HEK293 (cell line): ENCODE results near the gene TPM1.

ENCODE experiments used
- CTCF ChIA-PET: fragments of 350-600 bp; formaldehyde crosslinking; extraction: SDS; loops from one replicate; lab custom pipeline; 2021; ENCODE audit warnings: antibody characterized with exemption; lab: Yijun Ruan, JAX
- POLR2A ChIA-PET: fragments of 300-600 bp; formaldehyde crosslinking; extraction: SDS; loops from one replicate; lab custom pipeline; 2020; ENCODE audit warnings: antibody characterized with exemption, inconsistent platforms; lab: Yijun Ruan, JAX
- H3K27ac ChIP-seq: fragments of 200-500 bp; sonication (Bioruptor generic); 2 replicates; pipeline ENCODE4 v1.5.1; 2014; ENCODE audit warnings: low read depth, low read length, control low read depth, inconsistent platforms; ENCODE audit errors: extremely low read depth
- H3K36me3 ChIP-seq, 2 experiments: fragments of 200-500 bp in 1 of 2; sonication (Bioruptor generic) in 1 of 2; 1 replicate in 1 of 2; 2 replicates in 1 of 2; pipeline ENCODE4 v1.5.1; 2014 to 2017; ENCODE audit warnings: inconsistent platforms in 2 of 2, low read length in 2 of 2; ENCODE audit not compliant: control insufficient read depth in 2 of 2, insufficient read depth in 1 of 2
- H3K4me1 ChIP-seq: fragments of 200-500 bp; sonication (Bioruptor generic); 2 replicates; pipeline ENCODE4 v1.5.1; 2014; ENCODE audit warnings: mild to moderate bottlenecking, low read length, inconsistent platforms; ENCODE audit not compliant: control insufficient read depth, insufficient read depth
- H3K4me3 ChIP-seq: 2 replicates; pipeline ENCODE4 v1.5.1; 2011; ENCODE audit warnings: low read depth, mild to moderate bottlenecking, control low read depth, low read length, moderate library complexity
- H3K9me3 ChIP-seq: fragments of 200-500 bp; sonication (Bioruptor generic); 2 replicates; pipeline ENCODE4 v1.5.1; 2014; ENCODE audit warnings: low read depth, low read length, inconsistent platforms; ENCODE audit not compliant: control insufficient read depth, insufficient read depth
- GFI1B ChIP-seq: fragments of 450-650 bp; formaldehyde crosslinking; IDR thresholded peaks from 2 replicates; pipeline ENCODE4 v1.5.1; 2016; ENCODE audit warnings: missing biosample characterization, missing genetic modification characterization
- KLF10 ChIP-seq: fragments of 450-650 bp; IDR thresholded peaks from 2 replicates; pipeline ENCODE4 v1.5.1; 2018; ENCODE audit warnings: missing biosample characterization, mild to moderate bottlenecking, missing genetic modification characterization
- KLF7 ChIP-seq: fragments of 450-650 bp; formaldehyde crosslinking; IDR thresholded peaks from 2 replicates; pipeline ENCODE4 v1.5.1; 2016; ENCODE audit warnings: missing biosample characterization, missing genetic modification characterization, borderline replicate concordance
- REPIN1 ChIP-seq: fragments of 450-650 bp; formaldehyde crosslinking; IDR thresholded peaks from 2 replicates; pipeline ENCODE4 v1.5.1; 2017; ENCODE audit warnings: missing biosample characterization, missing genetic modification characterization, low read depth
- SP2 ChIP-seq: fragments of 450-650 bp; formaldehyde crosslinking; IDR thresholded peaks from 2 replicates; pipeline ENCODE4 v1.5.1; 2016; ENCODE audit warnings: missing biosample characterization, missing genetic modification characterization
- SP3 ChIP-seq: fragments of 450-650 bp; formaldehyde crosslinking; IDR thresholded peaks from 2 replicates; pipeline ENCODE4 v1.5.1; 2016; ENCODE audit warnings: missing biosample characterization, missing genetic modification characterization
- ZBTB1 ChIP-seq: fragments of 450-650 bp; formaldehyde crosslinking; IDR thresholded peaks from 2 replicates; pipeline ENCODE4 v1.5.1; 2016; ENCODE audit warnings: missing biosample characterization, missing genetic modification characterization
- ZNF133 ChIP-seq: fragments of 450-650 bp; formaldehyde crosslinking; IDR thresholded peaks from 2 replicates; pipeline ENCODE4 v1.5.1; 2016; ENCODE audit warnings: missing biosample characterization, missing genetic modification characterization
- ZNF184 ChIP-seq: fragments of 450-650 bp; IDR thresholded peaks from 2 replicates; pipeline ENCODE4 v1.5.1; 2018; ENCODE audit warnings: missing biosample characterization, mild to moderate bottlenecking, missing genetic modification characterization
- ZNF211 ChIP-seq: fragments of 450-650 bp; formaldehyde crosslinking; IDR thresholded peaks from 2 replicates; pipeline ENCODE4 v1.5.1; 2016; ENCODE audit warnings: low read depth, missing biosample characterization, missing genetic modification characterization
- ZNF274 ChIP-seq, 2 experiments: fragments of 200-500 bp in 1 of 2; fragments of 450-650 bp in 1 of 2; sonication (Bioruptor generic) in 1 of 2; formaldehyde crosslinking in 1 of 2; IDR thresholded peaks; 2 replicates each; pipeline versions ENCODE4 v1.5.1 to v1.6.1; 2014 to 2016; ENCODE audit warnings: borderline replicate concordance in 1 of 2, inconsistent platforms in 1 of 2, low read length in 1 of 2, missing biosample characterization in 1 of 2, missing genetic modification characterization in 1 of 2
- ZNF311 ChIP-seq: fragments of 450-650 bp; formaldehyde crosslinking; IDR thresholded peaks from 2 replicates; pipeline ENCODE4 v1.5.1; 2017; ENCODE audit warnings: missing biosample characterization, missing genetic modification characterization, borderline replicate concordance
- ZNF433 ChIP-seq: fragments of 450-650 bp; formaldehyde crosslinking; IDR thresholded peaks from 2 replicates; pipeline ENCODE4 v1.5.1; 2016; ENCODE audit warnings: missing biosample characterization, missing genetic modification characterization, low read depth
- ZNF624 ChIP-seq: fragments of 450-650 bp; formaldehyde crosslinking; IDR thresholded peaks from 2 replicates; pipeline ENCODE4 v1.5.1; 2017; ENCODE audit warnings: missing biosample characterization, missing genetic modification characterization
- ZNF777 ChIP-seq: fragments of 450-650 bp; formaldehyde crosslinking; IDR thresholded peaks from 2 replicates; pipeline ENCODE4 v1.5.1; 2017; ENCODE audit warnings: missing biosample characterization, missing genetic modification characterization, borderline replicate concordance
- TF ChIP-seq, protein P1 (sequence below): fragments of 450-650 bp; formaldehyde crosslinking; conservative IDR thresholded peaks from 2 replicates; pipeline ENCODE4 v1.5.1; 2016; ENCODE audit warnings: low read depth, missing biosample characterization, missing genetic modification characterization
- TF ChIP-seq, protein P2 (sequence below): fragments of 450-650 bp; formaldehyde crosslinking; IDR thresholded peaks from 2 replicates; pipeline ENCODE4 v1.5.1; 2016; ENCODE audit warnings: missing biosample characterization, missing genetic modification characterization, borderline replicate concordance

The TPM1 gene

GRCh38 chr15:63065262-63066221 is 23.0 kb downstream of the TPM1 start:
- CTCF ChIA-PET, result interaction anchor here (0.7 to 1.0 kb wide), 3 partner anchors 17 to 87 kb away, joined by 3 to 9 read pairs (median 4); no protein-coding TSS in a partner anchor
- H3K4me1 ChIP-seq, result no peaks in the 10 kb centered on the region
- H3K27ac ChIP-seq, result no peak overlapping the region
- H3K9me3 ChIP-seq, result no peaks in the 10 kb centered on the region
- no peak overlapping the region for H3K4me3 ChIP-seq
- peaks cover 9 to 75% of the 10 kb centered on the region in 2 experiments for H3K36me3 ChIP-seq
- TF ChIP-seq ZNF311 (no peak), SP3 (tag by site-specific recombination) (no peak), ZNF184 (tag by site-specific recombination) (no peak), SP2 (tag by site-specific recombination) (no peak), ZNF274 (IDR thresholded peaks at IDR 0.05; ENCODE audit: low read length) (no peak), ZNF274 (tag by site-specific recombination; IDR thresholded peaks at IDR 0.05; ENCODE audit: borderline replicate concordance) (no peak), ZNF624 (tag by site-specific recombination) (no peak), KLF7 (no peak), ZNF133 (tag by site-specific recombination) (no peak), ZNF211 (no peak), REPIN1 (tag by site-specific recombination) (no peak), KLF10 (tag by site-specific recombination) (no peak), ZBTB1 (no peak), GFI1B (tag by site-specific recombination) (no peak)
- TF ChIP-seq, protein P1, sequence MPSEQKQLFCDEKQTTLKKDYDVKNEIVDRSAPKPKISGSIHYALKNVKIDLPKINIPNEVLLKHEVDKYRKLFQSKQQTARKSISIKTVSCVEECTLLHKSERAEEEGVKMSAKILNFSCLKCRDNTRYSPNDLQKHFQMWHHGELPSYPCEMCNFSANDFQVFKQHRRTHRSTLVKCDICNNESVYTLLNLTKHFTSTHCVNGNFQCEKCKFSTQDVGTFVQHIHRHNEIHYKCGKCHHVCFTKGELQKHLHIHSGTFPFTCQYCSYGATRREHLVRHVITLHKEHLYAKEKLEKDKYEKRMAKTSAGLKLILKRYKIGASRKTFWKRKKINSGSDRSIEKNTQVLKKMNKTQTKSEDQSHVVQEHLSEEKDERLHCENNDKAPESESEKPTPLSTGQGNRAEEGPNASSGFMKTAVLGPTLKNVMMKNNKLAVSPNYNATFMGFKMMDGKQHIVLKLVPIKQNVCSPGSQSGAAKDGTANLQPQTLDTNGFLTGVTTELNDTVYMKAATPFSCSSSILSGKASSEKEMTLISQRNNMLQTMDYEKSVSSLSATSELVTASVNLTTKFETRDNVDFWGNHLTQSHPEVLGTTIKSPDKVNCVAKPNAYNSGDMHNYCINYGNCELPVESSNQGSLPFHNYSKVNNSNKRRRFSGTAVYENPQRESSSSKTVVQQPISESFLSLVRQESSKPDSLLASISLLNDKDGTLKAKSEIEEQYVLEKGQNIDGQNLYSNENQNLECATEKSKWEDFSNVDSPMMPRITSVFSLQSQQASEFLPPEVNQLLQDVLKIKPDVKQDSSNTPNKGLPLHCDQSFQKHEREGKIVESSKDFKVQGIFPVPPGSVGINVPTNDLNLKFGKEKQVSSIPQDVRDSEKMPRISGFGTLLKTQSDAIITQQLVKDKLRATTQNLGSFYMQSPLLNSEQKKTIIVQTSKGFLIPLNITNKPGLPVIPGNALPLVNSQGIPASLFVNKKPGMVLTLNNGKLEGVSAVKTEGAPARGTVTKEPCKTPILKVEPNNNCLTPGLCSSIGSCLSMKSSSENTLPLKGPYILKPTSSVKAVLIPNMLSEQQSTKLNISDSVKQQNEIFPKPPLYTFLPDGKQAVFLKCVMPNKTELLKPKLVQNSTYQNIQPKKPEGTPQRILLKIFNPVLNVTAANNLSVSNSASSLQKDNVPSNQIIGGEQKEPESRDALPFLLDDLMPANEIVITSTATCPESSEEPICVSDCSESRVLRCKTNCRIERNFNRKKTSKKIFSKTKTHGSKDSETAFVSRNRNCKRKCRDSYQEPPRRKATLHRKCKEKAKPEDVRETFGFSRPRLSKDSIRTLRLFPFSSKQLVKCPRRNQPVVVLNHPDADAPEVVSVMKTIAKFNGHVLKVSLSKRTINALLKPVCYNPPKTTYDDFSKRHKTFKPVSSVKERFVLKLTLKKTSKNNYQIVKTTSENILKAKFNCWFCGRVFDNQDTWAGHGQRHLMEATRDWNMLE, result no peak
- TF ChIP-seq, protein P2, sequence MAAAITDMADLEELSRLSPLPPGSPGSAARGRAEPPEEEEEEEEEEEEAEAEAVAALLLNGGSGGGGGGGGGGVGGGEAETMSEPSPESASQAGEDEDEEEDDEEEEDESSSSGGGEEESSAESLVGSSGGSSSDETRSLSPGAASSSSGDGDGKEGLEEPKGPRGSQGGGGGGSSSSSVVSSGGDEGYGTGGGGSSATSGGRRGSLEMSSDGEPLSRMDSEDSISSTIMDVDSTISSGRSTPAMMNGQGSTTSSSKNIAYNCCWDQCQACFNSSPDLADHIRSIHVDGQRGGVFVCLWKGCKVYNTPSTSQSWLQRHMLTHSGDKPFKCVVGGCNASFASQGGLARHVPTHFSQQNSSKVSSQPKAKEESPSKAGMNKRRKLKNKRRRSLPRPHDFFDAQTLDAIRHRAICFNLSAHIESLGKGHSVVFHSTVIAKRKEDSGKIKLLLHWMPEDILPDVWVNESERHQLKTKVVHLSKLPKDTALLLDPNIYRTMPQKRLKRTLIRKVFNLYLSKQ, result no peak
- POLR2A ChIA-PET, result interaction anchor here (0.7 to 1.0 kb wide), 2 partner anchors 16 to 711 kb away, joined by 3 to 7 read pairs; no protein-coding TSS in a partner anchor

GRCh38 chr15:63066272-63066671 is 23.7 kb downstream of the TPM1 start:
- Histone ChIP-seq H3K36me3 (peaks cover 9 to 75% of the 10 kb centered on the region in 2 experiments), H3K4me3 (no peak overlapping the region), H3K27ac (no peak overlapping the region), H3K4me1 (no peaks in the 10 kb centered on the region), H3K9me3 (no peaks in the 10 kb centered on the region)
- CTCF ChIA-PET, result interaction anchor here (0.7 kb wide), 1 partner anchor 88 kb away, joined by 9 read pairs; no protein-coding TSS in a partner anchor
- POLR2A ChIA-PET, result interaction anchor here (0.7 to 1.0 kb wide), 2 partner anchors 17 to 712 kb away, joined by 3 to 7 read pairs; no protein-coding TSS in a partner anchor
- no peak for TF ChIP-seq ZNF777
- TF ChIP-seq ZNF433 (tag by site-specific recombination), result no peak
